Adipose tissue (tissue), 3 donors: ENCODE measurements around the gene NCOA5. TPM values are rescaled to one million over a fixed set of nuclear protein-coding genes. Genes with fewer than 3 reads are reported as not detected.

Experiments used
- H3K27ac ChIP-seq: one replicate; pipeline ENCODE4 v1.5.1; 2013; ENCODE audit warnings: low read depth, low read length
- WGBS, 3 donors: extraction: QIAGEN DNeasy Blood & Tissue Kit; methylation state at CpG; one replicate each; pipeline ENCODE4 v1.1.7; 2013; 5-methylcytosine and 5-hydroxymethylcytosine counted together
- polyA plus RNA-seq, 3 donors: library from polyadenylated mRNA; stranded (reverse); fragments of 200-250 nt; gene quantifications; one replicate each; pipeline ENCODE4 v1.2.3, GENCODE V29; 2013
- donor health status: healthy with polysubstance abuse.
- donor health status: Bipolar disorder and iron deficiency.
- donor health status: healthy.

The NCOA5 gene
- polyA plus RNA-seq, result 10 to 100 TPM in 2 of 3 donors, 1 to 10 TPM in 1; 9.4 to 14.3 (median 14.1) TPM

GRCh38 chr20:46089417-46090388 lies at the start of gene NCOA5:
Gene NCOA5 (minus strand): TSS chr20:46089962. CDS start chr20:46079424, 10,538 bp downstream.
- 0% methylated on average over 72 to 100 of the region's 100 CpGs for WGBS, 3 donors
- peak within 1 kb of the TSS; percentile 88 for H3K27ac ChIP-seq

DNA sequence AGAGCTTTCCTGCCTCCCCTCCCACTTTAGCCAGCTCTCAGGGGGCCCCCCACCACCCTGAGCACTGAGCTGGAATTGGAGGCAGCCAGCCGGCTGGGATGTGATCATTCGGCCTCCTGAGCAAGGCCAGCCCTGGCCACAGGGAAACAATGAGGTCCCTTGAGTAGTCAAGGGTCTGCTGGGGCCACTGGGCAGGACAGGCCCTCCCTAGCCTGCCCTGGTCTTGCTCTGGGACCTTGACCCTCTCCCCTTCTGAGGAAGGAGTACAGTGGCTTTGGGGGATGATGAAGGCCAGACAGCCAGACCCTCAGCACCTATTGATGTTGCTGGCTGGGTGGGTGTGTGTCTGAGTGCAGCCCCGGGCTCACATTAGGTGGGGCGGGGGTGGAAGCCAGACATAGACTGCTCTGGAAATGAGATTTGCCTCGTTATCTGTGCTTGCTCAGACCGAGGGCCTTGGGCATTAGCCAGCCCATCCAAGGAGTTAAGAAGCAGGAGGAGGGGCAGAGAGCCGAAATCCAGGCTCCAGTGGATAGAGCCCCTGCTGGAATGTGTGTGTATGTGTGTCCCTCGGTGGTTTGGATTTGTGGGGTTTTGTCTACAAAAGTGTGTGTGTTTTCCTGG lies 49.6 kb upstream of the NCOA5 start:
- no peak overlapping the region for H3K27ac ChIP-seq
- 32 to 57% (median 52%) methylated on average over 8 of the region's 8 CpGs for WGBS, 3 donors

- whole genome bisulfite sequencing, 3 donors, result 60 to 80% (median 72%) methylated on average over 5 of the region's 5 CpGs
- no peak overlapping the region for H3K27ac ChIP-seq
Measured at GRCh38 chr20:46137816-46138215, 48.1 kb upstream of the NCOA5 start.

DNA sequence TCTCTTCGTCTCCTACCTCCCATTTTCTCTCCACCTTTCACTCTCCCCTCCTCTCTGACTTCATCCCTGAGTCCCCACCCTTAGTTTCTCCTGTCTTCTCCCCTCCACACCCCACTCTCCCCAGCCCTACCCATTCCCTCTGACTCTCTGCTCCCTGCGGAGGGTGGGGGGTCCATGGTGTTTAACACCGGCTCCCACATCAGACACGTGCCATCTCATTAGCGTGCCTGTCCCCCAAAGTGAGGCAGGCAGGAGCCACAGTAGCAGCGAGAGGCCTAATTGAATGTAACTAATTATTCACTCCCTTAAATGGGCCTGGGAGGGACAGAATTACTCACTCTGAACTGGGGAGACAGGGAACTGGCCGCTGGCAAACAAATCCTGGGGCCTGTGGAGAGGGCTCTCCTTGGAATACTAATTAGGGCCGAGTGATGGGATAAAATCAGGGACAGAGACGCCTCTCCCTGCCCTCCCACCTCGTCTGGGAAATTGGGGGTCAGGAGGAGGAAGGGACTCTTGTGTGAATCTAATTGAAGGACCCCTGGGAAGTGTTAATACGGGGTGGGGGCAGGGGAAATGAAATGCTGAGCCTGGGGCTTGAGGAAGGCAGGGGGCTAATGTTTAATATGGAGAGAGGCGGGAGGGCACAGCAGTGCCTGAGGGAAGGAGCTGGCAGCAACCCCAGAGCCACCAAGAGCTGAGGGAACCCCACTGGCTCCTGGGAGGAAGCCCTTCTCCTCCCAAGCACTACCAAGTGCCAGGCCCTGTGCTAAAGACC lies 46.3 kb upstream of the NCOA5 start:
- 40 to 56% (median 51%) methylated on average over 12 of the region's 12 CpGs for WGBS, 3 donors

DNA sequence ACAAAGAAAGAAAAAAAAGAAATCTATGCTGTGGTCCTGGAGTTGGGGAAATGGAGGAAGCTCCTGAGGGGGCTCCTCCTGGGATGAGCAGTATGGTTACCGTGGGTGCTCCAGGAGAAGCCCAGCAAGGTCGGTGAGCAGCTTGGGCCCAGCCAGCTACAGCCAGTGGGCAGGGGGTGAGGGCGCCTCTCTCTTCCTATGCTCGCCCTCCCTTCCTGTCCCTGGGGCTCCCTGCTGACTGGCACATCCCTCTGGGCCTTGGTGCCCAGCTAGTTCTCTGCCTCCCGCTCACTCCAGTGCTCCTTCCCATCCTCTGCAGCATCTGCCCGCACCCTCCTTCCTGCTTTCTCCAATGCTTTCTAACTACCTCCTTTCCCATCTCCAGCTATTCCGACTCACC lies 45.0 kb upstream of the NCOA5 start:
- H3K27ac ChIP-seq, result no peak overlapping the region
- 81 to 85% (median 81%) methylated on average over 6 to 7 of the region's 7 CpGs for WGBS, 3 donors

More for the DNA sequence above, 46.3 kb upstream of the NCOA5 start:
- no peak overlapping the region for H3K27ac ChIP-seq

DNA sequence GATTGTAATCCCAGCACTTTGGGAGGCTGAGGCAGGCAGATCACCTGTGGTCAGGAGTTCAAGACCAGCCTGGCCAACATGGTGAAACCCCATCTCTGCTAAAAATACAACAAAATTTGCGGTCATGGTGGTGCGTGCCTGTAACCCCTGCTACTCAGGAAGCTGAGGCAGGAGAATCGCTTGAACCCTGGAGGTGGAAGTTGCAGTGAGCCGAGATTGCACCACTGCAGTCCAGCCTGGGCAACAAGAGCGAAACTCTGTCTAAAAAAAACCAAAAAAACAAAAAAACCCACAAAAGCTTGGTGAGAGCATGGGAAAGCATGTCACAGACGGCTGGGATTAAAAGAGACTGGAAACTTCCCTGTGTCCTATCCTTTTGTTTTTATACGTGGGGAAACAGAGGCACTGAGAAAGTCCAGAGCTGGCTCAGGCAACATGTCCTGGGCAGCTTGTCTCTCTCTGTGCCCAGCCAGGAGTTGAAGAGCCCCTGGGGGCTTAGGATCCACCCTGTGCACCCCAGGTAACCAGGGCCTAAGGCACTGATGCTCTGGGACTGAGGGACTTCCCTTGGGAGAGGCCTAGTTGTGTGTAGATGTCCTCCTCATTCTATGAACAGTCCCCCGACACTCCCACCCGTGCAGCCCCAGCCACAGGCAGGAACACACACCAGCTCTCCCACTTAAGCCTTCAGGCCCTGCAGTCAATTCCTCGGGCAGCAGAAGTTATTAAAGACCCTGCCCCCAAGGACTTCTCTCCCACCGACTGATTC lies 44.3 kb upstream of the NCOA5 start:
- 71 to 74% (median 71%) methylated on average over 11 of the region's 11 CpGs for WGBS, 3 donors
- H3K27ac ChIP-seq, result no peak overlapping the region

GRCh38 chr20:46132705-46133120 lies 43.0 kb upstream of the NCOA5 start:
- H3K27ac ChIP-seq, result no peak overlapping the region
- WGBS, 3 donors, result 12 to 14% (median 13%) methylated on average over 17 of the region's 17 CpGs

- H3K27ac ChIP-seq, result no peak overlapping the region
- WGBS, 3 donors, result 26 to 46% (median 33%) methylated on average over 6 of the region's 6 CpGs
Measured at GRCh38 chr20:46131396-46131795, 41.6 kb upstream of the NCOA5 start.

DNA sequence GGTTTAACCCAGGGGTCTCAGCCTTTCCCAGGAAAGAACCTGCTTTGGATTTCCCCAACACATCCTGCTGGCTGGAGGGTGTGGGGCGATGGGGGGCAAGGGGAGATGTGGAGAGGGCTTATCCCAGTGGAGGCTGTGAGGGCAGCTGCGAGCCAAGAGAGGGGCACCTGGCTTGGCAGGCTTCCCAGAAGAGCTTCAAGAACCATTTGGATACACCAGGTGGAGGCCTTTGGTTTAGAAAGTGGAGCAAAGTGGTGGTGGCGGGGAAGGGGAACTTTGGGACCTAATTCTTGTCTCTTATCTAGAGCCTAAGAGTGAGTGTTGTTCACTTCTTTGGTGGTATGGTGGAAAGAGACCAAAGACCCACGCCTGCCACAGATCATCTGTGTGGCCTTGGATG lies 40.8 kb upstream of the NCOA5 start:
- 40 to 57% (median 52%) methylated on average over 4 of the region's 4 CpGs for WGBS, 3 donors
- no peak overlapping the region for H3K27ac ChIP-seq

- H3K27ac ChIP-seq, result no peak overlapping the region
- WGBS, 3 donors, result 32 to 40% (median 36%) methylated on average over 4 to 5 of the region's 5 CpGs
Measured at GRCh38 chr20:46129955-46130481, 40.3 kb upstream of the NCOA5 start.

DNA sequence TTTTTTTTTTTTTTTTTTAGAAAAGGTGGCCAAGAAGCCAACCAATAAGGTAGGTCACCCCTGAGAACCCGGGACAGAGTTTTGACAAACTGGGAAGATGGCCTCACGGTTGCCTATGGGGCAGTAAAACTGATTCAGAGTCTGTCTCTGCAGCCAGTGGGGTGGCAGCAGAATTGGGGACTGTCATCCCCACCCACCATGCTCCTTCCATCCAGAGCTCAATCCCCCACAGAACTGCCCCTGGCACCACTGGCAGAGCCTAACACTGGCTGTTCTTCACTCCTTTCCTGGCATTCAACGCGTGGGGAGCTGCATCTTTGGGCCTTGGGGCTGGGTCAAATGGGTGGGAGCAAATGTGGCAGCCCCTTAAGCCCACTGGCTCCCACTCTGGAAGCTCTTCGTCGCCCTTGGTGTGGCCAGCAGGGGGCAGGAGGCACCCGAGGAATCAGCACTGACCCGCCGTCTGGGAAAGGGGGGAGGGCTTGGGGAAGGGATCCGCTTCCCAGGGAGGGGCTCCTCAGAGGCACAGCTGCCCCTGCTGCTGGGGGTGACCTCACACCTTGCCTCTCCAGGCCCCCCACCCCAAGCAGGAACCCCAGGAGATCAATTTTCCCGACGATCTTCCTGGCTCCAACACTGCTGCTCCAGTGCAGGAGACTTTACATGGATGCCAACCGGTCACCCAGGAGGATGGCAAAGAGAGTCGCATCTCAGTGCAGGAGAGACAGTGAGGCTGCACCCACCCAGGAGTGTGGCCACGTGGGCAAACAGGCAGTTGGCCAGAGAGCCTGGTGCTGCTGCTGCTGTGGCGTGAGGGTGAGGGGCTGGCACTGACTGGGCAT lies 38.8 kb upstream of the NCOA5 start:
- no peak overlapping the region for H3K27ac ChIP-seq
- WGBS, 3 donors, result 30 to 52% (median 51%) methylated on average over 15 to 16 of the region's 16 CpGs

GRCh38 chr20:46127396-46128010 lies 37.7 kb upstream of the NCOA5 start:
- H3K27ac ChIP-seq, result no peak overlapping the region
- 79 to 85% (median 84%) methylated on average over 11 of the region's 11 CpGs for WGBS, 3 donors

- no peak overlapping the region for H3K27ac ChIP-seq
- 80 to 81% (median 81%) methylated on average over 5 of the region's 5 CpGs for WGBS, 3 donors
Measured at GRCh38 chr20:46126440-46127056, 36.8 kb upstream of the NCOA5 start.

DNA sequence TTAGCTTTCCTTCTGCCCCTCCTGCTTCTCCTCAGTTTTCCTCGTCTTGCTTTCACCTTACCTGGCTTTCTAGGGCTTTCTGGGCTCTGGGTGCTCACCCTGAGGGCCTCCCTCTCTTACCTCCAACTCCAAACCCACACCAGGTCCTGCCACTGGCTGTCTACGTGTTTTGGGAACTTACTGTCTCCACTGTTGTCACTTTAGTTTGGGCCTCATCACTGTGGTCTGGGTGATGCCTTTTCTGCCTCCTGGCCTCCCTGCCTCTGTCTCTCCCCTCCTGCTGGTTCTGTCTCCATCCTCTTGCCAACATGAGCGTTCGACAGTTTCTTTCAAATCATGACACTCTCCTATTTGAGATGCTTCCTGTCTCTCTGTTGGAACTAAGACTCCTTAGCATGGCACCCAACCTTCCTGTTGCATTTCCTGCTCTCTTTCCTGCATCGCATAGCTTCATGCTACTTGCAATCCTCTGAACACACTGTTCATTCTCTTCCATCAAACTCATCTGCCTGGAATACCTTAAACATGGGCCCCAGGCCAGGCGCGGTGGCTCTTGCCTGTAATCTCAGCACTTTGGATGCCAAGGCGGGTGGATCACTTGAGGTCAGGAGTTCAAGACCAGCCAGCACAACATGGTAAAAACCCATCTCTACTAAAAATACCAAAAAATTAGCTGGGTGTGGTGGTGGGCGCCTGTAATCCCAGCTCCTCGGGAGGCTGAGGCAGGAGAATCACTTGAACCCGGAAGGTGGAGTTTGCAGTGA lies 33.9 kb upstream of the NCOA5 start:
- WGBS, 3 donors, result 82 to 86% (median 84%) methylated on average over 11 of the region's 11 CpGs
- no peak overlapping the region for H3K27ac ChIP-seq
